ENCODE measurements around the gene KDM1A. TPM values are rescaled to one million over a fixed set of nuclear protein-coding genes. Genes with fewer than 3 reads are reported as not detected.
A peak's percentile ranks its signal among the peaks of the same experiment; 100 is the strongest.

KDM1A gene
- total and polyA plus RNA-seq, 2 of the 13 experiments (the other 11 are each of a cell fraction or from before 2014, with no cell fraction given): 81.3 to 173 TPM

DNA sequence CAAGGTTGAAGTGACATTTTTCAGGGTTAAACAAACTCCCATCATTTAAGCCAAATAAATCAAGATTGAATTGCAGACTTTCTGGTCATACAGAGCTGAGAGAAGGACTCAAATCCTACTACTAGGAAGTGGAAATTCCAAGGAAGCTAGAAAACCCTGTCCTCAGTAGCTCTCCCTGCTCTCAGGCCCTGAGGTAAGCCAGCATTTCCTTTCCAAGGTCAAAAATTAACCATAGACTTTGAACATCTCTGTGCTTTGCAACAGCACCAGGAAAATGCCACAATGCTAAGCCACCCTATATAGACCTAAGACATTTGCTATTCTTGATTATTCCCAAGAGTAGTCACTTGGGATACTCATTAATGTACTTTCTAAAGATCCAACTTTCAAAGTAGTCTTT is 104.3 kb downstream of the KDM1A start (continued):
- TF ChIP-seq, protein P1, sequence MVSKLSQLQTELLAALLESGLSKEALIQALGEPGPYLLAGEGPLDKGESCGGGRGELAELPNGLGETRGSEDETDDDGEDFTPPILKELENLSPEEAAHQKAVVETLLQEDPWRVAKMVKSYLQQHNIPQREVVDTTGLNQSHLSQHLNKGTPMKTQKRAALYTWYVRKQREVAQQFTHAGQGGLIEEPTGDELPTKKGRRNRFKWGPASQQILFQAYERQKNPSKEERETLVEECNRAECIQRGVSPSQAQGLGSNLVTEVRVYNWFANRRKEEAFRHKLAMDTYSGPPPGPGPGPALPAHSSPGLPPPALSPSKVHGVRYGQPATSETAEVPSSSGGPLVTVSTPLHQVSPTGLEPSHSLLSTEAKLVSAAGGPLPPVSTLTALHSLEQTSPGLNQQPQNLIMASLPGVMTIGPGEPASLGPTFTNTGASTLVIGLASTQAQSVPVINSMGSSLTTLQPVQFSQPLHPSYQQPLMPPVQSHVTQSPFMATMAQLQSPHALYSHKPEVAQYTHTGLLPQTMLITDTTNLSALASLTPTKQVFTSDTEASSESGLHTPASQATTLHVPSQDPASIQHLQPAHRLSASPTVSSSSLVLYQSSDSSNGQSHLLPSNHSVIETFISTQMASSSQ (IDR thresholded peaks at IDR 0.05; ENCODE audit: low read depth): 0 out of 2 replicates have a peak, but pooled peaks have one; percentile 49
- TF ChIP-seq, protein P1 (CRISPR knock-in tag; IDR thresholded peaks at IDR 0.05; ENCODE audit: borderline replicate concordance): no peak
- no peak for TF ChIP-seq ATF1 (CRISPR knock-in tag; IDR thresholded peaks at IDR 0.05)
- TF ChIP-seq ZNF382 (CRISPR knock-in tag; IDR thresholded peaks at IDR 0.05; ENCODE audit: borderline replicate concordance): no peak
- TF ChIP-seq ZNF879 (CRISPR knock-in tag; IDR thresholded peaks at IDR 0.05): no peak
- no peak for TF ChIP-seq FOXK1 (CRISPR knock-in tag; IDR thresholded peaks at IDR 0.05; ENCODE audit: borderline replicate concordance, low read depth)
- TF ChIP-seq NFIB (CRISPR knock-in tag; IDR thresholded peaks at IDR 0.05; ENCODE audit: borderline replicate concordance): no peak
- TF ChIP-seq, protein P2, sequence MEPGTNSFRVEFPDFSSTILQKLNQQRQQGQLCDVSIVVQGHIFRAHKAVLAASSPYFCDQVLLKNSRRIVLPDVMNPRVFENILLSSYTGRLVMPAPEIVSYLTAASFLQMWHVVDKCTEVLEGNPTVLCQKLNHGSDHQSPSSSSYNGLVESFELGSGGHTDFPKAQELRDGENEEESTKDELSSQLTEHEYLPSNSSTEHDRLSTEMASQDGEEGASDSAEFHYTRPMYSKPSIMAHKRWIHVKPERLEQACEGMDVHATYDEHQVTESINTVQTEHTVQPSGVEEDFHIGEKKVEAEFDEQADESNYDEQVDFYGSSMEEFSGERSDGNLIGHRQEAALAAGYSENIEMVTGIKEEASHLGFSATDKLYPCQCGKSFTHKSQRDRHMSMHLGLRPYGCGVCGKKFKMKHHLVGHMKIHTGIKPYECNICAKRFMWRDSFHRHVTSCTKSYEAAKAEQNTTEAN (CRISPR knock-in tag; conservative IDR thresholded peaks at IDR 0.05): no peak
- TF ChIP-seq NR2F6 (IDR thresholded peaks at IDR 0.05): 0 out of 2 replicates have a peak, but pooled peaks have one; percentile 11
- no peak for TF ChIP-seq NR2F6 (CRISPR knock-in tag; IDR thresholded peaks at IDR 0.05)
- TF ChIP-seq, protein P3, sequence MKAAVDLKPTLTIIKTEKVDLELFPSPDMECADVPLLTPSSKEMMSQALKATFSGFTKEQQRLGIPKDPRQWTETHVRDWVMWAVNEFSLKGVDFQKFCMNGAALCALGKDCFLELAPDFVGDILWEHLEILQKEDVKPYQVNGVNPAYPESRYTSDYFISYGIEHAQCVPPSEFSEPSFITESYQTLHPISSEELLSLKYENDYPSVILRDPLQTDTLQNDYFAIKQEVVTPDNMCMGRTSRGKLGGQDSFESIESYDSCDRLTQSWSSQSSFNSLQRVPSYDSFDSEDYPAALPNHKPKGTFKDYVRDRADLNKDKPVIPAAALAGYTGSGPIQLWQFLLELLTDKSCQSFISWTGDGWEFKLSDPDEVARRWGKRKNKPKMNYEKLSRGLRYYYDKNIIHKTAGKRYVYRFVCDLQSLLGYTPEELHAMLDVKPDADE (CRISPR knock-in tag; IDR thresholded peaks at IDR 0.05): no peak
- TF ChIP-seq, protein P4, sequence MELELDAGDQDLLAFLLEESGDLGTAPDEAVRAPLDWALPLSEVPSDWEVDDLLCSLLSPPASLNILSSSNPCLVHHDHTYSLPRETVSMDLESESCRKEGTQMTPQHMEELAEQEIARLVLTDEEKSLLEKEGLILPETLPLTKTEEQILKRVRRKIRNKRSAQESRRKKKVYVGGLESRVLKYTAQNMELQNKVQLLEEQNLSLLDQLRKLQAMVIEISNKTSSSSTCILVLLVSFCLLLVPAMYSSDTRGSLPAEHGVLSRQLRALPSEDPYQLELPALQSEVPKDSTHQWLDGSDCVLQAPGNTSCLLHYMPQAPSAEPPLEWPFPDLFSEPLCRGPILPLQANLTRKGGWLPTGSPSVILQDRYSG (CRISPR knock-in tag; IDR thresholded peaks at IDR 0.05): no peak

Data from HepG2 (cell line).